Gastroesophageal sphincter (tissue), 3 donors: ENCODE results near the gene FAM240A.

Experiments used
- EP300 ChIP-seq: sonication (generic); formaldehyde crosslinking; IDR thresholded peaks from one replicate; pipeline ENCODE4 v1.6.1; 2017; ENCODE audit warnings: antibody characterized with exemption, mild to moderate bottlenecking
- POLR2A ChIP-seq, 2 donors: fragments of 450-650 bp; IDR thresholded peaks; one replicate each; pipeline ENCODE4 v1.6.1; 2017; ENCODE audit warnings: antibody characterized with exemption in 2 of 2, mild to moderate bottlenecking in 2 of 2, moderate library complexity in 1 of 2
- POLR2AphosphoS5 ChIP-seq: sonication (generic); formaldehyde crosslinking; IDR thresholded peaks from one replicate; pipeline ENCODE4 v1.6.1; 2017; ENCODE audit warnings: antibody characterized with exemption
- TF ChIP-seq, protein P1 (sequence below), 4 experiments: fragments of 200-600 bp in 2 of 4; fragments of 450-650 bp in 2 of 4; sonication (generic) in 1 of 4; IDR thresholded peaks; one replicate each; pipeline ENCODE4 v1.5.1; 2017 to 2019; ENCODE audit warnings: antibody characterized with exemption in 4 of 4, mild to moderate bottlenecking in 2 of 4, moderate library complexity in 2 of 4

DNA sequence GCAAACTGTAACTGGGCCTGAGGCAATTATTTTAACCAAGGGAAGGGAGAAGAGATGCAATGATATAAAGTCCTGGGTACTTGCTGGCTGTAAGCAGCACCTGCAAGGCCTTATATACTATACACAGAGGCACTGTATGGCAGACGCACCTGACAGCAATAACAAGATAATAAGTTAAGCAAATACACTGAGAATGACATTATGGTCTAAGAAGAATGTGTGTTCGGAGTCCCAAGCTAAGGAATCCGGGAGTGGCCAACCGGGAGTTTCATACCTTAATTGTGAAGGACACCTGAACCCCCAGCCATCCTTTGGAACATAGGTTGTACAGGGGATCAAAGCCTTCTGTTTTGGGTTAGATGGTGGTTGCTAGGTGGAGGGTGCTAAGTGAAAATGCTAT lies 13.7 kb downstream of the FAM240A start:
- TF ChIP-seq, protein P1, sequence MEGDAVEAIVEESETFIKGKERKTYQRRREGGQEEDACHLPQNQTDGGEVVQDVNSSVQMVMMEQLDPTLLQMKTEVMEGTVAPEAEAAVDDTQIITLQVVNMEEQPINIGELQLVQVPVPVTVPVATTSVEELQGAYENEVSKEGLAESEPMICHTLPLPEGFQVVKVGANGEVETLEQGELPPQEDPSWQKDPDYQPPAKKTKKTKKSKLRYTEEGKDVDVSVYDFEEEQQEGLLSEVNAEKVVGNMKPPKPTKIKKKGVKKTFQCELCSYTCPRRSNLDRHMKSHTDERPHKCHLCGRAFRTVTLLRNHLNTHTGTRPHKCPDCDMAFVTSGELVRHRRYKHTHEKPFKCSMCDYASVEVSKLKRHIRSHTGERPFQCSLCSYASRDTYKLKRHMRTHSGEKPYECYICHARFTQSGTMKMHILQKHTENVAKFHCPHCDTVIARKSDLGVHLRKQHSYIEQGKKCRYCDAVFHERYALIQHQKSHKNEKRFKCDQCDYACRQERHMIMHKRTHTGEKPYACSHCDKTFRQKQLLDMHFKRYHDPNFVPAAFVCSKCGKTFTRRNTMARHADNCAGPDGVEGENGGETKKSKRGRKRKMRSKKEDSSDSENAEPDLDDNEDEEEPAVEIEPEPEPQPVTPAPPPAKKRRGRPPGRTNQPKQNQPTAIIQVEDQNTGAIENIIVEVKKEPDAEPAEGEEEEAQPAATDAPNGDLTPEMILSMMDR (IDR thresholded peaks at IDR 0.05) = no peak
- TF ChIP-seq EP300 (no peak), POLR2AphosphoS5 (no peak), POLR2A (IDR thresholded peaks at IDR 0.05) (no peak)
